GM21529 (cell line): ENCODE results near the gene SLC16A2.
"Not testable (repeated sequence)": the region's sequence is repeated elsewhere in the genome, so short reads cannot be mapped to it uniquely, and the experiment has no call there.

ENCODE experiments used
- ATAC-seq: cut with Tn5 transposase; IDR thresholded peaks from one replicate; pipeline ENCODE4 v1.9.1; 2021; ENCODE audit not compliant: unreplicated experiment

Gene SLC16A2

DNA sequence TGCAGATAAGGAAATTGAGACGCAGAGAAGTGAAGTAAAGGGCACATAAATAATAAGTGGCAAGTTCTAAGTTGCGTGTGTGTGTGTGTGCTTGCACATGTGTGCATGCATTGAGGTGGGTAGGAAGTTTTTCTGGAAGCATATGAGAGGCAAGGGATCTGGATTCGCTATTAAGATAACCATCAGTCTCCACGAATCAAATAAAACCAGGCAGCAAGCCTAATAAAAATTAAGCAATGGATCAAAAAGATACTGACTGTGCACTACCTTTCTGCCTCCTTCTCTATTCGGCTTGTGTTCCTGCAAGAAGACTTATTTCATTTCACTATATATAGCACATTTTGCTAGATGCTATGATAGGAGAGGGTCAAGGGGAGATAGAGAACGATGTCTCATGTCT lies 23.8 kb downstream of the SLC16A2 start:
- no peak for ATAC-seq

DNA sequence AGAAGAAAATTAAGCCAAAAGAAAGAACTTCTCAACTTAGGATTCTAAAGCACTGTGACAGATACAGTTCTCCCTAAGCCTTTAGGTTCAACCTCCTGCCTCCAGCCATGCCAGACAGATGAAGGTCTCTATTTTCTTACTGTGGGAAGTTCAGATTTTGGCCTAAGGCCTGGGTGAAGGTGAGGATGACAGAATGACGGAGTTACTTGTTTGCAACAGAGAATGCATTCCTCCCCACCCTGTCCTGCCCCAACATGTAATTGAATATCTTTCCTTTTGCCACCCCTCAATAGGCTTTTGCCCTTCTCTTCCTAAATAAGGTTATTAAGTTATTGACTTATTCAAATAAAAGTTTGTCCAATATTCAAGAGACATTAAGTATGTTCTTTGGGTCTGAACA lies 25.6 kb downstream of the SLC16A2 start:
- ATAC-seq, result no peak

DNA sequence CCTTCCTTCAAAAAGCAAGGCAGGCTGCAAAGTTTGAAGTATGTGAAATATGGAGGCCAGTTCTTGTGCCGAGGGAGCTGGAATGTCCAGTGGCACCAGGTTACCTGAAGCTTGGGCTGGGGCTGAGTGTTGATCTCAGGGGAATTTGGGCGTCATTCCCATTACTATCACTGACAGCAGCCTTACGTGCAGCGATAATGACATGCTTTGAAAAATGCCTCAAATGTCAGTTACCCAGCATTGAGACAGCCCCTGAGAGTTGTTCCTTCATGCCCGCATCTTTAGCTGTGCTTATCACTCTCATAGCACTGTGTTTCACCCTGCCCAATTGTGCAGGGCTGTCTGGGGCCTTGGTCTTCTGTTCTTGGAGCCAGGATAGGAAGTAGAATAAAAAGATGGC lies 27.4 kb downstream of the SLC16A2 start:
- ATAC-seq, result no peak

- ATAC-seq, result no peak
Observed at GRCh38 chrX:74449322-74449936, 28.1 kb downstream of the SLC16A2 start.

DNA sequence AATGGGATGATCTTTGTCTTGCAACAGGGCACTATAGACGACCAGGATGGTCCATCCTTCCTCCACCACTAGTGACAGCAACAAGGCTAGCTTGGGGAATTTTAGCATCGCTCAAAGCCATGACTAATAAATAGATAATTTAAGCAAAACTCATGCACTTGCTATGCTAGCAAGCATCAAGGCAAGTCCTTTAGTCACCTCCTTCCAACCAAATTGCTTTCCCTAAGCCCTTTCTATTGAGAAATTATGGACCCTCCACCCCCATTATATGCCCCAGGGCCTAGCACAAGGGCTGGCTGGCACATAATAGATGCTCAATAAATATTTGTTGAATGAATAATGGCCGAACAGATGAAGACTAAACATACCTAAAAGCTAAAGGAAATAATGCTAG lies 28.6 kb downstream of the SLC16A2 start:
- ATAC-seq, result no peak

DNA sequence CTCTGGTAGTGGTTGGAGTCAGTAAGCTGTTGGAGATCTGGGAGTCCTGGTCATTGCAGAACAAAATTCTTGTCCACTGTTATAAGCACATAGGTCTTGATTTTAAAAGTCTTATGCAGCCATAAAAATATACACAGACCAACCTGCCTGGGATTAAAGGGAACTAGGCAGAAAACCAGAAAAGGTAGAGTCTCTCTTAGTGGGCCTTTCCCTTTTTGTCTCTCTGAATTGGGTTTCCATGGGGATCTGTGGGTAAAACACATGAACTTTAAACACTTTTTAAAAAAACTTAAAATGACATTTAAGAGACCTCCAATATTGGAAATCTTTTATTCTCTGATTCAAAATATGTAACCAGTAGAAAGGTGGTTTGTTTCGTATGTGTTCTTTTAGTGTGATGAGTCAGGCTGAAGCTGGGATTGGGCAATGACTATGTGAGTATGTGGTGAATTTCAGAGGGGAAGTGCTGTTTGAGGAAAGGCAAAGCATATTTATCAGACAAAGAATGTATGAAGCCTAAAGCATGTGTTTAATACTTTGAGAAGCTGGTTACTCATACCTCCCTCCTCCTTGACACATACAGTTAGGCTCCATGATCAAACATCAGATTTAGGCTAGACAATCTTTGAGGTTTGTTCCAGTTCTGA lies 29.6 kb downstream of the SLC16A2 start:
- no peak for ATAC-seq

DNA sequence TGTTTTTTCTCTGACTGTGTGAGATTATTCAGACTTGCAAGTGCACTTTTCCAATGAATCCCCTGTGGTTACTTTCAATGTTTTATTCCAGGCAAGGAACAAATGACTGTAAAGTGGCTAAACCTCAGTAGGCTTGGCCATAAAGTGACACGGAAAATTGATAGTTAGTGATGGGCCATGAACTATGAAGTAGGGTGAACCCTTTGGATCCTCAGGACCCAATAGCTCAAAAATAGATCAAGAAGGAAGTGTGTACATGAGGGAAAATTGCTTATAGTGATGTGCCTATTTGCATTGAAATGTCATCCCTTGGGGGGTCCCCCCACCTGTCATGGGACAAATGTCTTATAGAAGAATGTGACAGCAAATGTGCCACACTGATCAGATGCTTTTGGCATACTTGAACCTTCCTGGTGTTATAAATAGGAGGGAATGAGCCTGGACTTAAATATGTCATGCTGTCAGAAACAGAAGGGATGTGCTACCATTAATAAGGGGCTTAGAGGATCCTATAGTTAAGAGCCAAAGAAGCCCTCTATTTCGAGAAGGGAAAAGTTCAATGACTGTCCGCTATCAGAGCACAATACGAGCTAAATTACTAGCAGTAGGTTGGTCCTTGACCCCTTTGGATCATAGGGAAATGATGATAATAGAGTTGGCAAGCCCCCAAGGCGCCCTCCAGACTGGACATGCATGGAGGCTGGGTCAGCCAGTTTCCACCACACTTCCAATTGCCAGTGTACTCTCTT lies 30.3 kb downstream of the SLC16A2 start:
- ATAC-seq, result no peak

- ATAC-seq, result no peak
Observed at GRCh38 chrX:74452199-74452481, 30.8 kb downstream of the SLC16A2 start.

- no peak for ATAC-seq
Observed at GRCh38 chrX:74453178-74453577, 31.9 kb downstream of the SLC16A2 start.

- not testable (repeated sequence) for ATAC-seq
Observed at GRCh38 chrX:74454233-74454632, 32.9 kb downstream of the SLC16A2 start.

DNA sequence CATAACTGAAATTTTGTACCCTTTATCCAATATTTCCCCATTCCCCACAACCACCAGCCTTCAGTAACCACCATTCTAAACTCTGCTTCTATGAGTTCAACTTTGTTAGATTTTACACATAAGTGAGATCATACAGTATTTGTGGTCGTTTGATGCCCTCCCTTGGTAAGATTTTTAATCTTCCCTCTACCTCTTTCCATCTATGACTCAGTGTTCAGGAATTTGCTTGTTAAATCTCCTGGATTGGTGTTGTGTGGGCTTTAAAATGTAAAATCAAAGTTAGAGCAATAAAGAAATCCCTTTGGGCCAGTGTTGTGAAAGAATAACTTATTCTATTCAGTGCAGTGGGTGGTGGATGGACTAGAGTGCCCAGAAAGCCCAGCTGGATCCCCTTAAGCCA lies 37.4 kb downstream of the SLC16A2 start:
- no peak for ATAC-seq

- no peak for ATAC-seq
Observed at GRCh38 chrX:74461384-74461783, 40.1 kb downstream of the SLC16A2 start.

GRCh38 chrX:74464722-74465121 lies 43.4 kb downstream of the SLC16A2 start:
- no peak for ATAC-seq

- ATAC-seq, result no peak
Observed at GRCh38 chrX:74465424-74465823, 44.1 kb downstream of the SLC16A2 start.

GRCh38 chrX:74467656-74468055 lies 46.4 kb downstream of the SLC16A2 start:
- ATAC-seq, result no peak

GRCh38 chrX:74473116-74473515 lies 51.8 kb downstream of the SLC16A2 start:
- not testable (repeated sequence) for ATAC-seq

DNA sequence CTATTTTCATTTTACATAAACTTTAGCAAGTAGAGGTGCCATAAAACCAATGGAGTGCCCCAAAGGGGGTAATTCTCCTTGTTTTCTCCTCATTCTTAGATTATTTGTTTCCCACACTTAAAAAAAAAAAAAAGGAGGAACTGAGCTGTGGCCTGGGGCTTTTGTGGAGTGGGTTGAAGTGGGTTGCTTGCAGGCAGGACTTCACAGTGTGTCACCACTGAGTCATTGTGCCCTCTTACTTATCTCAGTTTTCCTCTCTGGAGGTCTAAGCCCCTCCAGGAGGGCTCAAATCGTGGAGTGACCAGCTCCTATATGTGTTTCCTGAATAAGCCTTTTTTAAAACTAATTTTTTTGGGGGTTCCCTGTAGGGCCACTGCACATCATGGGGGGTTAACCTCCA lies 69.0 kb downstream of the SLC16A2 start:
- ATAC-seq, result no peak

- no peak for ATAC-seq
Observed at GRCh38 chrX:74492720-74493201, 71.5 kb downstream of the SLC16A2 start.

DNA sequence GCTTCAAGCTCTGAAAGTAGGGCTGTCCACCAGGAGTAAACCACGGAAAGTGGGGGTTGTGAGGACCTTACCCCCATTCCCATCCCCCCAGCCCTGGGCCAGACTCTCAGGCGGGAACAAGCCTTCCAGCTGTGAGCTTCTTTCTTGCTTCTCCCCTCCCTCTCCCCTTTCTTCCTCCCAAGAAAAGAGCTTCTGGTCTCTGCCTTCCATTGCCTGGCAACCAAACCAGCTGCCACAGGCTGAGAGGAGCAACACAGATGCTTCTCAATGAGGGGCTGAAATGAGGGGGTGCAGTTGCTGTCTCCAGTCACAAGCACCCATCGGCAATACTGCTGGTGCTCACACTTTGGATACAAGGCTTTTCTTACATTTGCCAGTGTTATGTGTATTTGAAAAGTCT lies 72.5 kb downstream of the SLC16A2 start:
- ATAC-seq, result no peak

DNA sequence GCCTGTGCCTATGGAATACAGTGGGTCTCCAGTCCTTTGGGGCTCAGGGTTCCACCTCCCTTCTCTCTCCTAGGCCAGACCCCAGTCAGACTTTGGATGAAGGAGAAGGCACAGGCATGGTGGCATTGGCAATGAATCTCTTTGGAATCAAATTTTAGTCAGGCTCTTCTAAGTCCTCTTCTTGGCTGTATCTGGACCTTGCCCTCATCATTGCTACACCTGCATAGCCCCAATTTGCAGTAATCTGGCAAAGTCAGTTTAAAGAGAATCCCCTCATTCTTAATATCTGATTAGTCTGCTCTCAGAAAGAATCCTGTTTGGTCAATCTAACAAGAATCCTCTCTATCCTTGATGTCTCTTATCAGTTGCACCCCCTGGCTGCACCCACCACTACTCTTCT lies 77.6 kb downstream of the SLC16A2 start:
- ATAC-seq, result no peak

DNA sequence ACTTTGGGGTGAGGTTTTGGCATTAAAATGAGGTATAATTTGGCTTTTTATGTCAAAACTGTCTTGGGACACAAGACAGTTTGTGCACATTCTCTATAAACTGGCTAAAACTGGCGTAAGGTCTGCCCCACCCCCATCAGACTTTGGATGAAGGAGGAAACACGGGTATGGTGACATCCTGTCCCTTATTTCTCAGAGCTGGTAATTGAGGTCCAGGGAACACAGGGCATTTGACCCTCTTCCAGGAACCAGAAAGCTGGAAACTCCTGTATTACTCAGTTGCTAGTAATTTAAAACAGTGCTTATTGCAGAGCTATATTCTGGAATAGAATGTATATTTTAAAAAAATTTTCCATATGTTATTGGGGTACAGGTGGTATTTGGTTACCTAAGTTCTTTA lies 78.8 kb downstream of the SLC16A2 start:
- ATAC-seq, result no peak

- no peak for ATAC-seq
Observed at GRCh38 chrX:74500555-74500954, 79.3 kb downstream of the SLC16A2 start.
